Stimulated activated CD8-positive, alpha-beta memory T cell treated with anti-CD3 and anti-CD28 coated beads, Interleukin-2, amount 100 ng/mL, for 48 hours (primary cell): Measurements from ENCODE around the gene DDX25.

Experiments
- DNase-seq, 2 donors: peaks; one replicate each; pipeline ENCODE4 v3.0.0-alpha.2; 2020; ENCODE audit warnings: low read depth in 2 of 2

Gene DDX25

GRCh38 chr11:125978181-125978716 lies 73.9 kb downstream of the DDX25 start:
- no peak for DNase-seq
